Fibroblast of lung (primary cell): Measurements from ENCODE around the gene P2RX6. TPM values are rescaled to one million over a fixed set of nuclear protein-coding genes. Genes with fewer than 3 reads are reported as not detected.

Experiments
- DNase-seq, 2 donors: peaks; one replicate each; pipeline versions ENCODE4 v3.0.0 to v3.0.0-alpha.2; 2010; ENCODE audit warnings: low read depth in 2 of 2
- H2AFZ ChIP-seq: 2 replicates; pipeline ENCODE4 v1.5.1; 2012; ENCODE audit warnings: low read length, control low read depth, inconsistent platforms
- H3K27ac ChIP-seq: 2 replicates; pipeline ENCODE4 v1.5.1; 2011; ENCODE audit warnings: low read length, control low read depth; ENCODE audit not compliant: insufficient read depth
- H3K27me3 ChIP-seq: 2 replicates; pipeline ENCODE4 v1.5.1; 2011; ENCODE audit warnings: mild to moderate bottlenecking, low read length; ENCODE audit not compliant: control insufficient read depth, insufficient read depth
- H3K36me3 ChIP-seq: 2 replicates; pipeline ENCODE4 v1.5.1; 2011; ENCODE audit warnings: low read length; ENCODE audit not compliant: control insufficient read depth, insufficient read depth
- H3K4me1 ChIP-seq: 2 replicates; pipeline ENCODE4 v1.5.1; 2011; ENCODE audit warnings: low read length; ENCODE audit not compliant: control insufficient read depth, insufficient read depth; ENCODE audit errors: extremely low read depth
- H3K4me2 ChIP-seq: 2 replicates; pipeline ENCODE4 v1.5.1; 2011; ENCODE audit warnings: low read length, control low read depth; ENCODE audit not compliant: insufficient read depth; ENCODE audit errors: extremely low read depth
- H3K4me3 ChIP-seq, 4 experiments: fragments of 200-600 bp in 1 of 4; sonication (generic) in 1 of 4; replicated peaks in 1 of 4; 2 replicates each; pipeline ENCODE4 v1.5.1; 2011 to 2016; ENCODE audit warnings: low read length in 4 of 4, low read depth in 3 of 4, mild to moderate bottlenecking in 3 of 4, control low read depth in 2 of 4, inconsistent platforms in 1 of 4, mixed read lengths in 1 of 4; ENCODE audit not compliant: insufficient read depth in 1 of 4; ENCODE audit errors: control extremely low read depth in 1 of 4
- H3K79me2 ChIP-seq: 2 replicates; pipeline ENCODE4 v1.5.1; 2012; ENCODE audit warnings: mild to moderate bottlenecking, low read length, inconsistent platforms; ENCODE audit not compliant: control insufficient read depth, insufficient read depth
- H3K9ac ChIP-seq: 2 replicates; pipeline ENCODE4 v1.5.1; 2011; ENCODE audit warnings: mild to moderate bottlenecking, low read length, control low read depth; ENCODE audit not compliant: insufficient read depth
- H3K9me3 ChIP-seq: 2 replicates; pipeline ENCODE4 v1.5.1; 2012; ENCODE audit warnings: low read depth, low read length; ENCODE audit not compliant: control insufficient read depth, insufficient read depth
- H4K20me1 ChIP-seq: 2 replicates; pipeline ENCODE4 v1.5.1; 2011; ENCODE audit warnings: low read length; ENCODE audit not compliant: control insufficient read depth, insufficient read depth; ENCODE audit errors: extremely low read depth
- EZH2 ChIP-seq: IDR thresholded peaks from 2 replicates; pipeline ENCODE4 v1.5.1; 2012; ENCODE audit warnings: low read length, control low read depth, mild to moderate bottlenecking; ENCODE audit errors: missing control alignments
- polyA minus RNA-seq: library from RNA; depleted of rRNA, polyadenylated mRNA; stranded (reverse); fragments of >200 nt; gene quantifications from 2 replicates; pipeline ENCODE4 v1.2.3, GENCODE V29; 2011; ENCODE audit warnings: low replicate concordance
- polyA plus RNA-seq, 2 donors: library from polyadenylated mRNA; depleted of rRNA in 1 of 2; stranded (reverse) in 1 of 2; unstranded in 1 of 2; fragments of >200 nt; gene quantifications; 2 replicates each; pipeline ENCODE4 v1.2.1, GENCODE V29; 2011 to 2012; ENCODE audit warnings: missing spikeins in 1 of 2
- total RNA-seq: library from RNA; depleted of rRNA; stranded (reverse); fragments of >200 nt; gene quantifications from 2 replicates; pipeline ENCODE4 v1.2.1, GENCODE V29; 2014
- TF ChIP-seq, protein P1 (sequence below), 2 donors: IDR thresholded peaks in 1 of 2; conservative IDR thresholded peaks in 1 of 2; 1 replicate in 1 of 2; 2 replicates in 1 of 2; pipeline ENCODE4 v1.5.1; 2011 to 2012; ENCODE audit warnings: low read length in 2 of 2, control low read depth in 1 of 2, inconsistent platforms in 1 of 2, low read depth in 1 of 2, mild to moderate bottlenecking in 1 of 2

Gene P2RX6
- total RNA-seq (4.6 and 17.8 TPM in 2 replicates), polyA plus RNA-seq (0.84 and 3.6 TPM in 2 replicates), polyA minus RNA-seq (4.1 and 8.2 TPM in 2 replicates)
- polyA plus RNA-seq (2012), result 1.9 and 6.0 TPM in 2 replicates

DNA sequence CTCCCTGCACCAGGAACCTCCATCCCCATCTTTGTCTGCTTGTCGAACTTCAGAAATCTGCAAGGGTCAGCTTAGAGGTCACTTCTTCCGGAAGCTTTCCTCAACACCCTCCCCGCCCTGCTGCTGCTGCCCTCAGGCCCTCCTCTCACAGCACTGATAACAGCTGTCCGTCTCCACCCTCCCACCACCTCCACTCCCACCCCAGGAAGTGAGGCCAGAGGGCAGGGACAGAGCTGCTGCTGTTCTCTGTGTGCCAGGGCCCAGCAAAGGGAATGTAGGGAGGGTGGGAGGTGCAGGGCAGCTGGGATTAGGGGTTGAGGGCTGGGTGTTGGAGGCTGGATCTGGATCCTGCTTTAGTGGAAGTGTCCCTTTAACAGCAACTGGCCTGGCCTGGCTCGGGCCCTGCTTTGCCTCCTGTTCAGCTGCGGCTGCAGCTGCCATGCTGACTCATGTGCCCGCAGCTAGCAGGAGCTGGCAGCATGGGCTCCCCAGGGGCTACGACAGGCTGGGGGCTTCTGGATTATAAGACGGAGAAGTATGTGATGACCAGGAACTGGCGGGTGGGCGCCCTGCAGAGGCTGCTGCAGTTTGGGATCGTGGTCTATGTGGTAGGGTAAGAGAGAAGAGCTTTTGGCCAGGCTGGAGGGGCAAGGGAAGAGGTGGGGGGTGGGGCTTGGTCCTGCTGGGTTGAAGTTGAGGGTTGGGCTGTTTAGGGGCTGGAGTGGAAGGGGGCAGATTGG is at the start of gene P2RX6:
TSS of gene P2RX6 (plus strand) at position 440 of the 740 bp plus-strand sequence. CDS start at position 450, 10 bp downstream.
- peak within 1 kb of the TSS; percentile 73 for H2AFZ ChIP-seq
- TF ChIP-seq, protein P1, sequence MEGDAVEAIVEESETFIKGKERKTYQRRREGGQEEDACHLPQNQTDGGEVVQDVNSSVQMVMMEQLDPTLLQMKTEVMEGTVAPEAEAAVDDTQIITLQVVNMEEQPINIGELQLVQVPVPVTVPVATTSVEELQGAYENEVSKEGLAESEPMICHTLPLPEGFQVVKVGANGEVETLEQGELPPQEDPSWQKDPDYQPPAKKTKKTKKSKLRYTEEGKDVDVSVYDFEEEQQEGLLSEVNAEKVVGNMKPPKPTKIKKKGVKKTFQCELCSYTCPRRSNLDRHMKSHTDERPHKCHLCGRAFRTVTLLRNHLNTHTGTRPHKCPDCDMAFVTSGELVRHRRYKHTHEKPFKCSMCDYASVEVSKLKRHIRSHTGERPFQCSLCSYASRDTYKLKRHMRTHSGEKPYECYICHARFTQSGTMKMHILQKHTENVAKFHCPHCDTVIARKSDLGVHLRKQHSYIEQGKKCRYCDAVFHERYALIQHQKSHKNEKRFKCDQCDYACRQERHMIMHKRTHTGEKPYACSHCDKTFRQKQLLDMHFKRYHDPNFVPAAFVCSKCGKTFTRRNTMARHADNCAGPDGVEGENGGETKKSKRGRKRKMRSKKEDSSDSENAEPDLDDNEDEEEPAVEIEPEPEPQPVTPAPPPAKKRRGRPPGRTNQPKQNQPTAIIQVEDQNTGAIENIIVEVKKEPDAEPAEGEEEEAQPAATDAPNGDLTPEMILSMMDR (conservative IDR thresholded peaks at IDR 0.05 in 1 of 2, IDR thresholded peaks at IDR 0.05 in 1 of 2; ENCODE audit: low read depth in 1 of 2, low read length in 2 of 2), result no peak
- TF ChIP-seq EZH2, result no peak
- peak; percentile 39 to 57 for DNase-seq
- peak within 1 kb of the TSS; percentile 72 for H3K9ac ChIP-seq
- no peaks in the 10 kb centered on the region for H3K79me2 ChIP-seq
- no peaks in the 10 kb centered on the region for H3K36me3 ChIP-seq
- H3K27ac ChIP-seq, result peak within 1 kb of the TSS; percentile 93
- H3K9me3 ChIP-seq, result no peaks in the 10 kb centered on the region
- H3K4me3 ChIP-seq, result peak within 1 kb of the TSS; percentile 33 to 67 (median 54)
- H4K20me1 ChIP-seq, result no peaks in the 10 kb centered on the region
- peak within 1 kb of the TSS; percentile 99 for H3K4me2 ChIP-seq
- peaks cover 14% of the 10 kb centered on the region for H3K4me1 ChIP-seq
- H3K27me3 ChIP-seq, result no peaks in the 10 kb centered on the region

DNA sequence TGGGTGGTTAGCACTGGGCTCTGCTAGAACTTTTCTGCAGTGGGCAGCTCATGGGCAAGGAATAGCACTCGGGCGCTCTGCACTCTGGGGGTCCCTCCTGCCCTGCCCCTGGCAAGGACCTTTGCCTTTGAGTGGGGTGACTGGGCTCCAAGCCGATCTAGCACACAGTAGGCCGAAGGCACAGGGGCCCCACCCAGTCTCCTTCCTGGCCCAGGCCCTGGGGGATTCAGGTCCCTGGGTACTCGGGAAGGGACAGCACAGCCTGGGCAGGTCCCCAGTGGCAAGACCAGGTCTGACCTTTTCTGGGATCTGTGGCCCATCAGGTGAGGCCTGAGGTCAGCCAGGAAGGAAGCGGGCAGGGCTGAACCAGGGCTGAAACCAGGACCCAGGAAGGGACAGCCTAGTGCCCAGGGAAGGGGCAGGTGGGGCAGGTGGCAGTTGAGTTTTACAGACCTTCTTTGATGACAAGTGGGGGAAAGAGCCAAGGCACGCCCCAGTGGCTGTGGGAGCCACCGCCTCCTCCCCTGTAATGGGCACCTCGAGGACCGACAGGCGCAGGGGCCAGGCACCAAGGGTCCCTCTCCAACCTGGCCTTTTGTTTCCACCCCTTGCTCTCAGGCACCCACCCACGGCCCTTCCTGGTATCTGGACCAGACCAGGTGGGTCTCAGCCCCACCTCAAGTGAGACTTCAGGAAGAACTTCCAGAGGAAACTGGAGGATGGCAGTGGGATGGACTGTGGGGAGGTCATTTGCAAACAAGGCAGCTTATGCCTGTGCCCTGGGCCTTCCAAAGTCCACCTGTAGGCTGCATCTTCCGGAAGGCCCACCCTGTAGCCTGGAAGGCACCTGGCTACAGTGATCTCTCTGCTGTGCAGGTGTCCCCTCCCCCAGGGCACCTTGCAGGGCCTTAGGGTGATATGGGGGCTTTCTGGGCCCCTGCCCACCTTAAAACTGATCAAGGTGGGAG is 48.8 kb upstream of the P2RX6 start:
- Histone ChIP-seq H2AFZ (no peak overlapping the region), H3K9ac (no peak overlapping the region), H3K27ac (no peak overlapping the region), H3K4me2 (no peak overlapping the region), H3K36me3 (no peaks in the 10 kb centered on the region), H3K4me3 (no peak overlapping the region), H4K20me1 (no peaks in the 10 kb centered on the region), H3K27me3 (peaks cover 5% of the 10 kb centered on the region), H3K4me1 (no peaks in the 10 kb centered on the region), H3K9me3 (no peaks in the 10 kb centered on the region), H3K79me2 (no peaks in the 10 kb centered on the region)
- TF ChIP-seq, protein P1 (conservative IDR thresholded peaks at IDR 0.05 in 1 of 2, IDR thresholded peaks at IDR 0.05 in 1 of 2; ENCODE audit: low read depth in 1 of 2, low read length in 2 of 2), result no peak
- TF ChIP-seq EZH2, result no peak
- no peak for DNase-seq
